ENCODE data around the gene LDHA. TPM values are rescaled to one million over a fixed set of nuclear protein-coding genes. Genes with fewer than 3 reads are reported as not detected.

Gene LDHA
- total and polyA plus RNA-seq, 2 of the 13 experiments (the other 11 are each of a cell fraction or from before 2014, with no cell fraction given), result 805 to 1,547 TPM

GRCh38 chr11:18393581-18394274, 635 bp upstream of the LDHA start:
- H3K4me2 ChIP-seq (ENCODE audit: low read depth, low read length), result peak overlapping the region; percentile 96
- FAIRE-seq (peak; percentile 53), ATAC-seq (peak; percentile 44), DNase-seq (ENCODE audit: low spot score) (no peak)
- ChIA-PET CTCF (ENCODE audit: low intra/inter-chr PET ratio, low total read pairs) (no interaction called here), POLR2A (interaction anchor here (0.6 to 5.9 kb wide), 20 partner anchors 9 to 240 kb away, joined by 3 to 298 read pairs (median 4); partner anchors contain the start of genes GTF2H1, HPS5, SPTY2D1 and TSG101)
- H3K79me2 ChIP-seq (ENCODE audit: insufficient read depth, low read length), result peaks cover 44% of the 10 kb centered on the region
- H3K4me1 ChIP-seq (ENCODE audit: insufficient read depth, low read length), result peaks cover 56% of the 10 kb centered on the region
- TF ChIP-seq, protein P1, sequence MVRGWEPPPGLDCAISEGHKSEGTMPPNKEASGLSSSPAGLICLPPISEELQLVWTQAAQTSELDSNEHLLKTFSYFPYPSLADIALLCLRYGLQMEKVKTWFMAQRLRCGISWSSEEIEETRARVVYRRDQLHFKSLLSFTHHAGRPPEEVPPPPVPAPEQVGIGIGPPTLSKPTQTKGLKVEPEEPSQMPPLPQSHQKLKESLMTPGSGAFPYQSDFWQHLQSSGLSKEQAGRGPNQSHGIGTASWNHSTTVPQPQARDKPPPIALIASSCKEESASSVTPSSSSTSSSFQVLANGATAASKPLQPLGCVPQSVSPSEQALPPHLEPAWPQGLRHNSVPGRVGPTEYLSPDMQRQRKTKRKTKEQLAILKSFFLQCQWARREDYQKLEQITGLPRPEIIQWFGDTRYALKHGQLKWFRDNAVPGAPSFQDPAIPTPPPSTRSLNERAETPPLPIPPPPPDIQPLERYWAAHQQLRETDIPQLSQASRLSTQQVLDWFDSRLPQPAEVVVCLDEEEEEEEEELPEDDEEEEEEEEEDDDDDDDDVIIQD (CRISPR knock-in tag; IDR thresholded peaks at IDR 0.05; ENCODE audit: low read depth), result 0 out of 2 replicates have a peak, but pooled peaks have one; percentile 4
- peak; percentile 52; the same call in 1 of the 2 replicates for TF ChIP-seq SSRP1 (CRISPR knock-in tag; IDR thresholded peaks at IDR 0.05)
- peak; percentile 32 for TF ChIP-seq PRPF4 (IDR thresholded peaks at IDR 0.05; ENCODE audit: low read depth, low read length, poor library complexity, severe bottlenecking)
- peak; percentile 44; the same call in 1 of the 2 replicates for TF ChIP-seq NR2F6 (IDR thresholded peaks at IDR 0.05)
- TF ChIP-seq NR2F6 (CRISPR knock-in tag; IDR thresholded peaks at IDR 0.05), result no peak
- 0 out of 2 replicates have a peak, but pooled peaks have one; percentile 2 for TF ChIP-seq ZMYM3 (CRISPR knock-in tag; IDR thresholded peaks at IDR 0.05)
- no peak for TF ChIP-seq ZNF878 (CRISPR knock-in tag; IDR thresholded peaks at IDR 0.05)
- 0 out of 2 replicates have a peak, but pooled peaks have one; percentile 5 for TF ChIP-seq ZBTB33 (CRISPR knock-in tag; IDR thresholded peaks at IDR 0.05)
- no peak for TF ChIP-seq SOX5 (CRISPR knock-in tag; IDR thresholded peaks at IDR 0.05; ENCODE audit: borderline replicate concordance)
- TF ChIP-seq TCF7 (IDR thresholded peaks at IDR 0.05; ENCODE audit: low read depth), result 0 out of 2 replicates have a peak, but pooled peaks have one; percentile 22
- 0 out of 2 replicates have a peak, but pooled peaks have one; percentile 72 for TF ChIP-seq ZFP36L2 (CRISPR knock-in tag; IDR thresholded peaks at IDR 0.05)
- peak; percentile 5; the same call in 1 of the 2 replicates for TF ChIP-seq ZBTB7B (CRISPR knock-in tag; IDR thresholded peaks at IDR 0.05)
- TF ChIP-seq ZKSCAN1 (IDR thresholded peaks at IDR 0.05; ENCODE audit: low read length), result peak; percentile 64
- no peak for TF ChIP-seq ZSCAN31 (CRISPR knock-in tag; IDR thresholded peaks at IDR 0.05; ENCODE audit: low read depth)
- TF ChIP-seq ZNF678 (CRISPR knock-in tag; IDR thresholded peaks at IDR 0.05), result no peak
- H3K9me3 ChIP-seq (ENCODE audit: low read length), result no peaks in the 10 kb centered on the region
- in situ Hi-C loops (cut with HindIII; ENCODE audit: extremely low pct_ligation_motif_present, low pct_unique_long_range_greater_than_20kb), result no loop called here
- peak overlapping the region; percentile 97 for H3K9ac ChIP-seq (ENCODE audit: insufficient read depth, low read depth, low read length)
- 69% methylated on average over 22 of the region's 22 CpGs for WGBS (ENCODE audit: low lambda C conversion rate)
- intact Hi-C loops (cut with micrococcal nuclease; ENCODE audit: unreplicated experiment), result loop anchor here (10.0 kb wide), 1 partner anchor 131 kb away; the partner anchor contains the start of gene TSG101
- no peaks in the 10 kb centered on the region; a peak in 1 of 5 replicates for H3K27me3 ChIP-seq (ENCODE audit: control insufficient read depth in 1 of 2, insufficient read depth in 2 of 2, low read length in 2 of 2)
- peaks cover 38% of the 10 kb centered on the region for H4K20me1 ChIP-seq (ENCODE audit: insufficient read depth, low read length)
- peaks cover 4 to 22% of the 10 kb centered on the region in 2 experiments; a peak in 3 of 5 replicates for H3K36me3 ChIP-seq (replicated peaks in 1 of 2; ENCODE audit: control insufficient read depth in 1 of 2, insufficient read depth in 2 of 2, low read length in 2 of 2)
- peak overlapping the region; percentile 83 for H3K27ac ChIP-seq (ENCODE audit: extremely low read length, insufficient read depth, low read length)
- peak overlapping the region; percentile 45 for H2AFZ ChIP-seq (ENCODE audit: low read length)
- H3K4me3 ChIP-seq (replicated peaks in 1 of 3; ENCODE audit: insufficient read depth in 1 of 3, low read depth in 2 of 3, low read length in 3 of 3), result peak overlapping the region in 1 of 3 experiments; percentile 45; a peak in 2 of 6 replicates
- TSS peak; percentile 91 for BruUV-seq (replicated peaks)
